ENCODE results near the gene AOPEP. TPM values are rescaled to one million over a fixed set of nuclear protein-coding genes. Genes with fewer than 3 reads are reported as not detected.
A peak's percentile ranks its signal among the peaks of the same experiment; 100 is the strongest.

Gene AOPEP
- total and polyA plus RNA-seq, 12 donors = 110 to 250 (median 161) TPM

GRCh38 chr9:95092262-95093072 lies 366.0 kb downstream of the AOPEP start:
- Histone ChIP-seq H3K36me3 (peaks cover 0 to 52% (median 6%) of the 10 kb centered on the region in 9 donors), H3K4me3 (no peak overlapping the region), H3K9me3 (no peaks in the 10 kb centered on the region), H3K27ac (peak overlapping the region; percentile 25 to 88 (median 80)), H3K27me3 (no peaks in the 10 kb centered on the region), H3K4me1 (peaks cover 44 to 92% (median 87%) of the 10 kb centered on the region in 9 donors)
- 42 to 50% methylated on average over 19 of the region's 19 CpGs for WGBS, 2 donors
- peak in 6 of 8 donors; percentile 0 to 9 (median 2) for ATAC-seq
- no peak for DNase-seq
- no peak for TF ChIP-seq CTCF (IDR thresholded peaks at IDR 0.05)
- intact Hi-C loops (cut with DNase I) = loop anchor here in 2 of 10 donors (5.0 kb wide), 2 partner anchors 45 to 160 kb away; no protein-coding TSS in a partner anchor

- H3K4me1 ChIP-seq = peaks cover 41 to 94% (median 85%) of the 10 kb centered on the region in 9 donors
- ATAC-seq (no peak), DNase-seq (no peak)
- WGBS, 2 donors = 91% methylated on average over 16 of the region's 16 CpGs
- H3K27me3 ChIP-seq = no peaks in the 10 kb centered on the region
- intact Hi-C loops (cut with DNase I) = loop anchor here in 2 of 10 donors (5.0 kb wide), 2 partner anchors 46 to 161 kb away; no protein-coding TSS in a partner anchor
- peak overlapping the region in 4 of 10 donors; percentile 82 to 88 (median 84) for H3K27ac ChIP-seq
- peaks cover 0 to 47% (median 4%) of the 10 kb centered on the region in 9 donors for H3K36me3 ChIP-seq
- H3K9me3 ChIP-seq = no peaks in the 10 kb centered on the region
- TF ChIP-seq CTCF (IDR thresholded peaks at IDR 0.05) = no peak
- no peak overlapping the region for H3K4me3 ChIP-seq
These were observed 367.1 kb downstream of the AOPEP start for GRCh38 chr9:95093586-95093985.

- no peak for TF ChIP-seq CTCF (IDR thresholded peaks at IDR 0.05)
- no peak overlapping the region for H3K4me3 ChIP-seq
- no peaks in the 10 kb centered on the region for H3K9me3 ChIP-seq
- no peak for DNase-seq
- H3K27me3 ChIP-seq = no peaks in the 10 kb centered on the region
- peak overlapping the region in 2 of 10 donors; percentile 9 to 82 for H3K27ac ChIP-seq
- H3K4me1 ChIP-seq = peaks cover 40 to 94% (median 85%) of the 10 kb centered on the region in 9 donors
- intact Hi-C loops (cut with DNase I) = loop anchor here in 2 of 10 donors (5.0 kb wide), 2 partner anchors 47 to 162 kb away; no protein-coding TSS in a partner anchor
- ATAC-seq = no peak
- H3K36me3 ChIP-seq = peaks cover 0 to 43% (median 3%) of the 10 kb centered on the region in 9 donors
- WGBS, 2 donors = 90 to 91% methylated on average over 10 of the region's 10 CpGs
These were observed 367.5 kb downstream of the AOPEP start for GRCh38 chr9:95094002-95094401.

- DNase-seq (no peak), ATAC-seq (no peak)
- peaks cover 24 to 94% (median 82%) of the 10 kb centered on the region in 9 donors for H3K4me1 ChIP-seq
- TF ChIP-seq CTCF (IDR thresholded peaks at IDR 0.05) = no peak
- no peaks in the 10 kb centered on the region for H3K27me3 ChIP-seq
- whole genome bisulfite sequencing, 2 donors = 64 to 75% methylated on average over 22 of the region's 22 CpGs
- peaks cover 0 to 44% (median 5%) of the 10 kb centered on the region in 9 donors for H3K36me3 ChIP-seq
- no peak overlapping the region for H3K4me3 ChIP-seq
- peak overlapping the region in 6 of 10 donors; percentile 8 to 82 (median 56) for H3K27ac ChIP-seq
- H3K9me3 ChIP-seq = no peaks in the 10 kb centered on the region
- intact Hi-C loops (cut with DNase I) = no loop called here
These were observed 369.3 kb downstream of the AOPEP start for GRCh38 chr9:95095641-95096355.
